Osteocyte (in vitro differentiated cells): ENCODE measurements around the gene ADAM17. TPM values are rescaled to one million over a fixed set of nuclear protein-coding genes. Genes with fewer than 3 reads are reported as not detected.

Source experiments
- DNase-seq: peaks from one replicate; pipeline ENCODE4 v3.0.0; 2021; ENCODE audit warnings: mixed read lengths; ENCODE audit not compliant: unreplicated experiment; ENCODE audit errors: extremely low spot score
- H3K27ac Mint-ChIP-seq: one replicate; pipeline ENCODE4 v1.8.0; 2021; ENCODE audit warnings: mild to moderate bottlenecking, mixed read lengths; ENCODE audit not compliant: unreplicated experiment
- H3K27me3 Mint-ChIP-seq: one replicate; pipeline ENCODE4 v1.8.0; 2021; ENCODE audit warnings: mixed read lengths; ENCODE audit not compliant: unreplicated experiment
- H3K36me3 Mint-ChIP-seq: one replicate; pipeline ENCODE4 v1.8.0; 2021; ENCODE audit warnings: mixed read lengths; ENCODE audit not compliant: unreplicated experiment
- H3K4me1 Mint-ChIP-seq: one replicate; pipeline ENCODE4 v1.8.0; 2021; ENCODE audit warnings: mixed read lengths; ENCODE audit not compliant: unreplicated experiment
- H3K4me3 Mint-ChIP-seq: one replicate; pipeline ENCODE4 v1.8.0; 2021; ENCODE audit warnings: mild to moderate bottlenecking, moderate library complexity, mixed read lengths; ENCODE audit not compliant: unreplicated experiment
- H3K9me3 Mint-ChIP-seq: one replicate; pipeline ENCODE4 v1.8.0; 2021; ENCODE audit warnings: mixed read lengths; ENCODE audit not compliant: unreplicated experiment
- CTCF ChIP-seq: fragments of 200-600 bp; sonication (generic); IDR thresholded peaks from 2 replicates; pipeline ENCODE4 v1.5.0; 2021; ENCODE audit warnings: antibody characterized with exemption, mild to moderate bottlenecking, moderate library complexity
- total RNA-seq: library from RNA; stranded (reverse); gene quantifications from 2 replicates; pipeline ENCODE4 v1.2.1, GENCODE V29; 2021

The ADAM17 gene
- total RNA-seq, 1 donor from 2014 or later = 36.4 TPM

DNA sequence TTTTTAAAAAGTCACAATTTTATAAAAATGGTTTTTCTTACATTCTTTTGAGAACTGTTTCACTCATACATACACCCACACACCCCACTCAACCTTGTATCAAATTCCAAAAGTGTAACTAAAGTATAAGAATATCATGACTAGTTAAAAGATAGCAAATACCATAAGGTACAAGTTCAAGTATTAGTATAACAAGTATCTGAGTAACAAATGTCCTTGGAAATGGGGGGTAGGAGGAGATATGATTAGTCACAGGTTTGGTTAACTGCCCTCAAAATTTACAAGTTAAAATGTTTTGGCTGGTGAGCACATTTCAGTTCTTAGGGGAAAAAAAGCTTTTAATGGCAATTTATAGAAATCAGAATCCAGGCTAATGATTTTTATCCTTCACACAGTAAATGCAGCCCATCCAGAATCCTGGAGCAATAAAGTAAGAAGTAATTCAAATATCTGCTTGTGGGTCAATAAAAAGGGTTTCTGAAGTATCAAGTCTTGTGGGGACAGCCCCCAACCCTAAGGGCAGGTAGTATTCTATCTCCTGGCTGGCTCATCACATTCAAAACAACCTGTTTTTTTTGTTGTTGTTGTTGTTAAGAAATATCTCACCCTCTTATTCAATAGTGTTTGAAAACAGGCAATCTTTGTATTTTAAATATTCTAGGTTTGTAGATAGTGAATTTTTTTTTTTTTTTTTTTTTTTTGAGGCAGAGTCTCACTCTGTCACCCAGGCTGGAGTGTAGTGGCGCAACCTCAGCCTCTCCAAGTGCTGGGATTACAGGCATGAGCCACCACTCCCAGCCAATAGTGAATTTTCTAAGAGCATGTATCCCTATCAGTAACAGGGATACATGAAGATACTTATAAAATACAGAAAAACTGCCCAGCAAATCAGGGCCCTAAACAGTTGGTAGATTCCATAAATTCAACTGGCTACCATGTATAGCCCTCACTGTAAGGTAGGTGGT is 66.8 kb downstream of the ADAM17 start:
- Mint-ChIP-seq H3K36me3 (peaks cover 70% of the 10 kb centered on the region), H3K4me1 (no peaks in the 10 kb centered on the region)
- no peak for DNase-seq

GRCh38 chr2:9484533-9484932 is 71.1 kb downstream of the ADAM17 start:
- no peaks in the 10 kb centered on the region for H3K27me3 Mint-ChIP-seq
- no peaks in the 10 kb centered on the region for H3K9me3 Mint-ChIP-seq
- H3K4me3 Mint-ChIP-seq = no peak overlapping the region
- TF ChIP-seq CTCF = no peak
- H3K4me1 Mint-ChIP-seq = peaks cover 7% of the 10 kb centered on the region
- no peak for DNase-seq
- H3K36me3 Mint-ChIP-seq = peaks cover 46% of the 10 kb centered on the region
- no peak overlapping the region for H3K27ac Mint-ChIP-seq

More for the DNA sequence above, 66.8 kb downstream of the ADAM17 start:
- Mint-ChIP-seq H3K4me3 (no peak overlapping the region), H3K9me3 (no peaks in the 10 kb centered on the region), H3K27me3 (no peaks in the 10 kb centered on the region), H3K27ac (peak overlapping the region; percentile 28)
- no peak for TF ChIP-seq CTCF

DNA sequence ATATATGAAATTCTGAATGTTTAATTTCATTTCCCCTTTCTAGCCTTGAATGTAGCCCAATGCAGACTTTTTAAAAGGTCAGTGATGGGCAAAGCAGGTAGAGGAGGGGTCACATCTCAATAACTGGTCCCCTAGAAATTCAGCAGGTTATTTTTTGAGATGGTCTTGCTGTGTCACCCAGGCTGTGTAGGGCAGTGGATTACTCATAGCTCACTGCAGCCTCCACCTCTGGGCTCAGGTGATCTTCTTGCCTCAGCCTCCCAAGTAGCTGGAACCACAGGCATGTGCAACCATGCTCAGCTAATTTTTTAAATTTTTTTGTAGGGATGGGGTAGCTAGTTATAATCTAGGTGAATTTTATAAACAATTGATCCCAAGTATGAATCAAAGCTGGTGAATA is 72.5 kb downstream of the ADAM17 start:
- H3K4me3 Mint-ChIP-seq = no peak overlapping the region
- H3K36me3 Mint-ChIP-seq = peaks cover 41% of the 10 kb centered on the region
- no peaks in the 10 kb centered on the region for H3K27me3 Mint-ChIP-seq
- H3K27ac Mint-ChIP-seq = no peak overlapping the region
- no peaks in the 10 kb centered on the region for H3K9me3 Mint-ChIP-seq
- peaks cover 7% of the 10 kb centered on the region for H3K4me1 Mint-ChIP-seq
- no peak for TF ChIP-seq CTCF
- no peak for DNase-seq

DNA sequence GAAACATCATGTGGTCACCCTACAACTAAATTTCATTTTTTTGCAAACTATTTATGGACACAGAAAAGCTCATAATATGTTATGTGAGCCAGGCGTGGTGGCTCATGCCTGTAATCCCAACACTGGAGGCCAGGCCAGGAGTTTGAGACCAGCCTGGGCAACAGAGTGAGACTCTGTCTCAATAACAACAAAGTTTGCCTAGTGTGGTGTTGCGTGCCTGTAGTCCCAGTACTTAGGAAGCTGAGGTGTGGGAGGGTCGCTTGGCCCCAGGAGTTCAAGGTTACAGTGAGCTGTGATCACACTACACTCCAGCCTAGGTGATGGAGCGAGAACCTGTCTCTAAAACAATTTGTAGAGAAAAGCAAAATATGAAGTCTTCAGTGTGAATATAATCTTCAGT is 75.5 kb downstream of the ADAM17 start:
- Mint-ChIP-seq H3K4me3 (no peak overlapping the region), H3K36me3 (peaks cover 44% of the 10 kb centered on the region), H3K27ac (no peak overlapping the region), H3K27me3 (no peaks in the 10 kb centered on the region), H3K9me3 (no peaks in the 10 kb centered on the region), H3K4me1 (peaks cover 30% of the 10 kb centered on the region)
- TF ChIP-seq CTCF = no peak
- no peak for DNase-seq

DNA sequence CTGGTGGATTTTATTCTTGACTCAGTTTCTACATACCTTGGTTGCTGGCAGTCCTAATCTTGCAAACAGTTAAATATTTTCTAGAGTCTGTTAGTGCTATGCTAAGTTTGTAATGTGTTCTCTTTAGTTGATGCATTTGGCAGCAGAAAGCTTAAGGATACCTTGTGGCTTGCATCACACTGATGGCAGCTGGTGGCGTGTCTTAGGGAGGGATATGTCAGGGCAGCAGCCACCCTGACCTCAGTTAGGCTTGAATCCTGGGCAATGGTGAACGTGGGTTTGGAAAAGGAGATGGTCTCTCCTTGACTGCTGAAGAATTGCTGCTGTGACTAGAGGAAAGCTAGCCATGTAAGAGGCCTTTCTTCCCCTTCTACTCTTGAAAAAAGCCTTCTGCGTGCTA is 77.1 kb downstream of the ADAM17 start:
- no peak for TF ChIP-seq CTCF
- no peaks in the 10 kb centered on the region for H3K9me3 Mint-ChIP-seq
- peaks cover 32% of the 10 kb centered on the region for H3K36me3 Mint-ChIP-seq
- no peak overlapping the region for H3K27ac Mint-ChIP-seq
- no peaks in the 10 kb centered on the region for H3K27me3 Mint-ChIP-seq
- H3K4me1 Mint-ChIP-seq = peaks cover 34% of the 10 kb centered on the region
- DNase-seq = no peak
- H3K4me3 Mint-ChIP-seq = no peak overlapping the region
